Stimulated activated CD8-positive, alpha-beta memory T cell treated with anti-CD3 and anti-CD28 coated beads, Interleukin-7, amount 100 ng/mL, for 4 hours (primary cell): Measurements from ENCODE around the gene TRIM64C.
"Not testable (repeated sequence)": the region's sequence is repeated elsewhere in the genome, so short reads cannot be mapped to it uniquely, and the experiment has no call there.

Experiments used
- DNase-seq, 2 donors: peaks; one replicate each; pipeline ENCODE4 v3.0.0-alpha.2; 2020; ENCODE audit warnings: low read depth in 2 of 2

The TRIM64C gene, protein sequence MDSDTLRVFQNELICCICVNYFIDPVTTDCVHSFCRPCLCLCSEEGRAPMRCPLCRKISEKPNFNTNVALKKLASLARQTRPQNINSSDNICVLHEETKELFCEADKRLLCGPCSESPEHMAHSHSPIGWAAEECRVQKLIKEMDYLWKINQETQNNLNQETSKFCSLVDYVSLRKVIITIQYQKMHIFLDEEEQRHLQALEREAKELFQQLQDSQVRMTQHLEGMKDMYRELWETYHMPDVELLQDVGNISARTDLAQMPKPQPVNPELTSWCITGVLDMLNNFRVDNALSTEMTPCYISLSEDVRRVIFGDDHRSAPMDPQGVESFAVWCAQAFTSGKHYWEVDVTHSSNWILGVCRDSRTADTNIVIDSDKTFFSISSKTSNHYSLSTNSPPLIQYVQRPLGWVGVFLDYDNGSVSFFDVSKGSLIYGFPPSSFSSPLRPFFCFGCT

DNA sequence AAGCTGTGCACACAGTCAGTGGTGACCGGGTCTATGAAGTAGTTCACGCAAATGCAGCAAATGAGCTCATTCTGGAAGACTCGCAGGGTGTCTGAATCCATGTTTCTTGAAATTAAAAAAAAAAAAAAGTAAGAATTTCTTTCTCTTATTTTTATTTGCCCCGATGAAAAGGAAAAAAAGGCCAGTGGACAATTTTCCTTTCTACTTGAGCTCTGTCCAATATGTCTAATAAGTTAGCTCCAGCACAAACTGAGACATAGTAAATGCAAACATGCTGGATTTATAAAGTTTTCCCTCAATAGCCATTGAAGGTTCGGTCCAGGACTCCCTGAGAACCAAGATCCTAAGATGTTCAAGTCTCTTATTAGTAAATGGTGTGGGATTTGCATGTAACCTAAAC, at the start of gene TRIM64C:
Gene TRIM64C (minus strand): TSS at position 101 of the 400 bp plus-strand sequence. CDS start 0 bp downstream, at position 101.
- DNase-seq: not testable (repeated sequence)

DNA sequence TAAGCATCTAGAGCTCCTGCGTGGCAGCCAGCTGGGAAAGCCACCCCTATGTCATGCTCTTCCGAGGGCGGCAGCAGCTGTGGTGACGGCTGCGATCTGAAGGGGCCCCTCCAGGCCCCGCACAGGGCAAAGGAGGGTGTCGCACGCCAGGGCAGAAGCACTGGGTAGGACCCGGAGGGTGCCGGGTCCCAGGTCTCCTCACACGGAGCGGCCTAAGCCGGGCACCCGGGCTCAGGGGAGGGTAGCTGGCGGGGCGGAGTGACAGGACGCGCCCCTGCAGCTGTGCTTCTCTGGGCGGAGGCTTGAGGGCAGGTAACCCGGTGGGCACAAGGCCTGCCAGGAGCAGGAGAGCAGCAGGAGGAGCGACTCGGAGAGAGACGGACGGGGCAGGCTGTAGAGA, 43.4 kb upstream of the TRIM64C start:
- DNase-seq: not testable (repeated sequence)

DNA sequence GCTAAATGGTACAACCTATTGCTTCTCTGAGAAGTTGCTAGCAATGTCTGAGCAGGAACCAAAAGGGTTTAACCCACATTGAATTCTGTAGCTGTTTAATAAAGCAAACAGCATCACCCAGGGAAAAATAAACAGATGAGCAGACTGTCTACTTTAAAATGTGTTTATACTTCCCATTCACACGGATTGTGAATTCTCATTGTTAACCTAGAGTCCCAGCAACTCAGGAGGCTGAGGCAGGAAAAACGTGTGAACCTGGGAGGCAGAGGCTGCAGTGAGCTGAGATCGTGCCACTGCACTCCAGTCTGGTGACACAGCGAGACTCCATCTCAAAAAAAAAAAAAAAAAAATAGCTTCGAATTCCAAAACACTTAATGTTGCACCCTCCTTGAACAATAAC, 11.0 kb upstream of the TRIM64C start:
- DNase-seq: not testable (repeated sequence)

DNA sequence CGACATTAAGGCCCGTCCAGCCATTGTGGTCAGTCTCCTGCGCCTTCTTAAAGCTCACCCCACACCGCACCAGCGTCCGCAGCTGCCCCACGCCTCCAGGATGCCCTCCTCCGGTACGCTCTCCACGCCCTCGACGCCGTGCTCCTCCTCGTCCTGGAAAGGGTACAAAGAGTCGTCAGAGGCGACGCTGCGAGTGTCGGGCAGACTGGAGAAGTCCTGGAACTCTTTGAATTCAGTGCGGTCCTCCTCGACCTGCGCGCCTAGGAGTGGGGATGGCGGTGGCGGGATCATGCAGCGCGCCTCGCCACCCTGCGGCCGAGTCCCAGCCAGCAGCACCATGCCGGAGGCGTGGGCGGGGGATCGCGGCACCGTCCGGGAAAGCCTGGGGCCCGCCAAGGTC, 9.1 kb downstream of the TRIM64C start:
- DNase-seq: not testable (repeated sequence)

DNA sequence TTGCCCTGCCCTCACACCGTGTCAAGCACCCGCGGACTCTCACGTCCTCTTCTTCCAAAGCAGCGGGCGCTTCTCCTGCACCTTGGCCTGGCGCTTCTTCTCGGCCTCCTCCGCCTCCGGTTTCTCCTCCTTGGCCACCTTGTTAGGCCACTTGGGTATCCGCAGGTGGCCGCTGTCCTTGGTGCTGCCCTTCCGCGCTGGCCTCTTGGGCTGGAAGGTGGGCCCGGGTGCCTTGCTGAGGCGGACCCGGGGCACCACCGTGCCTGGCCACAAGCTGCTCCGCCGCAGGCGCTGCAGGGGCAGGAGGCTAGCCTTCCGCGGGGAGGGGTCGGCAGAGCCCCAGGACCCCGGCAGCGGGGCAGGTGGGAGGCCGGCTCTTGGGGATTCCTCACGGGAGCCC, 10.7 kb downstream of the TRIM64C start:
- not testable (repeated sequence) for DNase-seq

DNA sequence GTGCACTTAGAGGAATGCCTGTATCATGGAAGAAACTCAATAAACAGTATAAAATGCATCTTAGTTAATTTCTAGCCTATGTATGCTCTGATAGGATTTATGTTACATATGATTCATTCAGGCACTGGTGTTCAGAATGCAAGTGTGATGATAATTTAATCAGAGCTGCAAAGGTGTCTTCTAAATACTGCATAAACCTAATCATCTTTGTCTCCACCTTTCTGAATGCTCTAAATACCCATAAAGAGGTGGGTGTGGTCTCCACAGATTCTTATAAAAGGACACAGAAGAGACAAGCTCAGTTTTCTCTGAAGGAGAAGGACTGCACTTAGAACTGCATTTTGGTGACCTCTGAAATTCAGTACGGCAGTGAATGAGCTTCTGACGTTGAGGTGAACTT, 30.4 kb downstream of the TRIM64C start, which contains the start of gene TRIM49B:
Gene TRIM49B (plus strand): TSS at position 301 of the 400 bp plus-strand sequence. CDS start 2,777 bp downstream, outside the sequence.
- not testable (repeated sequence) for DNase-seq
